ENCODE results near the gene CCSAP.

The CCSAP gene

DNA sequence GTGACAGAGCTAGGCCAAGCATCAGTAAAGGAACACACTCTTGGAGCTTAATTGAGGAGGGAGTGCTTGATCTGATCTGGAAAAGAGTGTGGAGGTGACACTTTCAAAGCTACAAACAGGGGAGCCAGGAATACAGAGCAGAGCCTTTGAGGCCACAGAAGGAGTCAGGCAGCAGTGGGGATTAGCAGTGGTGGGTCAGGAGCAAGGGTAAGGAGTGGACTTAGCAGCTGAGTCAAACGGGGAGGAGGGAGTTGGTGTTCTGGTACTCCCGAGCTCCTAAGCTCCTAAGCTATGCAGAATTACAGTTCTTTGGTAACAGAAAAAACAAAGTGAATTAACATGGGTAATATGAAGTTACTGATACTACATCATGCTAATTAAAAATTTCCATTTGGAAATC, 57.4 kb downstream of the CCSAP start:
- DNase-seq: no peak

DNA sequence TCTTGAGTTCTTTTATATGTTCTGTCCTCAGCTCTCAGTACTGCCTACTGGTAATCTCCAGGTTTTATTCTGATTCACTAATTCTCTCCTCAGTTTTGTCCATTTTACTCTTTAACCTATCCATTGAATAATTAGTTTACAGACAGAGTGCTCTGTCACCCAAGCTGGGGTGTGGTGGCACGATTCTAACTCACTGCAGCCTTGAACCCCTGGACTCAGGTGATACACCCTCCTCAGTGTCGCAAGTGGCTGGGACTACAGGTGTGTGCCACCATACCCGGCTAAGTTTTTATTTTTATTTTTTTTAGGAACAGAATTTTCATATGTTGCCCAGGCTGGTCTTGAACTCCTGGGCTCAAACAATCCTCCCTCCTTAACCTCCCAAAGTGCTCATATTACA, 58.0 kb downstream of the CCSAP start:
- no peak for DNase-seq

DNA sequence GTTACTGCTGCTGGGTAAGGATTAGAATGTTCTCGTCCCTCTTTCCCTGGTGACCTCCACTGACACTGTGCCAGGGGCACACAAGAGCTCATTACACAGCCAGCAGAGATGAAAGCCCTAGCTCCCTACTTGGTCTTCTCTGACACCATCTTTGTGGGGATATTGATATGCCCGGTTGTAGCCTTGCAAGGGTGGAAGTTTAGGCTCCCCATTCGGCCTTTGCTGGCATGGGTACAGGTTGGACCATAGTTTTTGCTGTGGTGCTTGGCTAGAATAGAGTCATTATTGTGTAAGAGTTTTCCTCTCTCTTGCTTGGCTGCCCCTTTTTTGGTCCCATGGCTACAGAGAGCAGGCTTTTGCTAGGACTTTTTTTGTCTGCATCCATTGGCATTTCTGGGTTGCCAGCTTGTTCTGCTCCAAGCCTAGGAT, 59.6 kb downstream of the CCSAP start:
- peak in 1 of 2 donors; percentile 28 for DNase-seq

DNA sequence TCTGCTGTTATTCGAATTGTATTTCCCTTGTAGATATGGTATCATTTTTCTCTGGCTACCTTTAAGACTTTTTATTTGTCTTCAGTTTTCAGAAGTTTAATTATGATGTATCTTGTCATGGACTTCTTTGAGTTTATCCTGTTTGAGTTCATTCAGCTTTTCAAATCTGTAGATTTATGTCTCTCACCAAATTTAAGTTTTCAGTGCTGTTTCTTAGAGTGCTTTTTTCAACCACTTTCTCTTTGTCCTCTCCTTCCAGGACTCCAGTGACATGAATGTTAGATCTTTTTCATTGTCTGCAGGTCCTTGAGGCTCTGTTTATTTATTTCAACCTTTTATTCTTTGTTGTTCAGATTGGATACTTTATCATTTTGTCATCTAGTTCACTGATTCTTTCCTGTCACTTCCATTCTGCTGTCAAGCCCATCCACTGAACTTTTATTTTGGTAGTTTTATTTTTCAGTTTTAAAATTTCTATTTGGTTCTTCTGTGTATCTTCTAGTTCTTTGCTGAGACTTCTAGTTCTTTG, 60.5 kb downstream of the CCSAP start:
- no peak for DNase-seq

DNA sequence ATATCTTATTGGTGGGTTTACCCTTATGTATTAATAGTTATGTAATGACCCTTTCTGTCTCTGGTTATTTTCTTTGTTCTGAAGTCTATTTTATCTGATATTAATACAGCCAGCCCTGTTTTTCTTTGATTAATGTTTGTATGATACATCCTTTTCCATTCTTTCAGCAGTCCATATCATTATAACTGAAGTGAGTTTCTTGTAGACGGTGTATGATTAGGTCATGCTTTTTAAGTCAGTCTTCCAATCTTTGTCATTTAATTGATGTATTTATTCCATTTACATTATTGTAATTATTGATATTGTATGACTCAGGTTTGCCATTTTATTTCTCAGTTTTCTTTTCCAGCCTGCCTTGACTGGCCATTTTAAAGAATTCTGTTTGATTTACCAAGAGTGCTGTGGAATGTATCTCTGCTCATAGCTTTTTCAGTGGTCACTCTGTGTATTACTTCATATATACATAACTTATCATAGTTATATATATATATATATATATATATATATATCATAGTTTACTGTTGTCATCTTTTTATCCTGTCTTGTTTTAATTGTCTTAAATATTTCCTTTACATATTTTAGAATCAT, 61.4 kb downstream of the CCSAP start:
- DNase-seq: no peak

DNA sequence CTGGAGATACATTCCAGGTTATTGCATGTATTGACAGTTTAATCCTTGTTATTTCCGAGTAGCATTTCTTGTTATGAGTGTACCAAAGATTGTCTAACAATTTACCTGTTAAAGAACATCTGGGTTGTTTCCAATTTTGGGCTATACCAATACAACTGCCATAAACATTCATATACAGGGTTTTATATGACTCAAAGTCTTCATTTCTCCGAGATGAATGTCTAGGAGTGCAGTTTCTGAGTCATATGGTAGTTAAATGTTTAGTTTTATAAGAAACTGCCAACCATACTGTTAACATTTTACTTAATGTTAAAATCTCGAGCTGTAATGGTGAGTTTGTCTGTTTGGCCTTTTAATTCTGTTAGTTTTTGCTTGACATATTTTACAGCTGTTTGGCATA, 61.9 kb downstream of the CCSAP start:
- DNase-seq: no peak

DNA sequence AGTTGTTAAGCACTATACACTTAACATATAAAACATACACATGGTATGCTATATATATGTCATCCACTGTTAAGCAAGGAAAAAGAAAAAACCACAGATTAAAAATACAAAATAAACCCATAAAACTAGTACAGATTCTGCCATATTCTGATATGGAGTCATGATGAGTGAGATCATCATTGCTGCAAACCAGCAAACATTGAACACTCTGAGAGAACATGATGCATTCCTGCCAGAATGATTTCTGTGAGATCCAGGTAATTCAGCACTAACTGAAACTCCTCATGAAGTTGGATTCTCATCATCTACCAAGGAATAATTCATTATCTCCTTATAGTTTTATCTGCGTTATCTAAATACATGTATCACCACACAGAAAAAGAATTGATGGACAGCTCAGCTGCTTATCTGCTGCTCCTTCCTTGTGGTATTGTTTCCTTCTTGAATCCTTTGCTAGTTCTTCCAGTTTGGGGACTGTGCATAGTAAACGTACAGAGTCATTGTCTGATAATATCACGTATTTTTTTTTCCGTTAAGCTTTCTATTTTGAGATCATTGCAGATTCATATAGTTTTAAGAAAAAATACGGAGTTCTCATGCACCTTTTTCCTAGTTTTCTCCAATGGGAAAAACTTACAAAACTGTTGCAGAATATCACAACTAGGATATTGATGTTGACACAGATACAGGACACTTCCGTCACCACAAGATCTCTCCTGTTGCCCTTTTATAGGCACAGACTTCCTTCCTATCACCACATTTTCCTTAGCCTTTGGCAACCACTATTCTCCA, 62.6 kb downstream of the CCSAP start:
- no peak for DNase-seq

DNA sequence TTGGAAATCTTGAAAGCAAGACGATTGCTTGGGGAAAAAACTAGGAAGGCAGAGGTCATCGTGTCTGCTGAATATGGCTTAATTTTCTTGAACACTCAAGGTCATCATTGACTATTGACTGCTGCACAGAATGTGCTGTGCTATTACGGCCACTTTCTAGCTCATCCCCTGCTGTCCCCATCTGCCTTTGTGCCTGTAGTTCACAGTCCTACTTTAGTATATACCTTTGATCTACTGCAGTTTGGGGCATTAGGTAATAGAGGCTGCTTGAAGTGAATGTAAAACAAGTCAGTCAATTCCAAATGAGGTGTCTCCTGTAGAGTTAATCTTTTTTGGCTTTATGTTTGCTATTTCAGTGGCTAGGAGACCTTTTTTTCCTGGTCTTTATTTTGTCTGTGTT, 63.6 kb downstream of the CCSAP start:
- DNase-seq: no peak

DNA sequence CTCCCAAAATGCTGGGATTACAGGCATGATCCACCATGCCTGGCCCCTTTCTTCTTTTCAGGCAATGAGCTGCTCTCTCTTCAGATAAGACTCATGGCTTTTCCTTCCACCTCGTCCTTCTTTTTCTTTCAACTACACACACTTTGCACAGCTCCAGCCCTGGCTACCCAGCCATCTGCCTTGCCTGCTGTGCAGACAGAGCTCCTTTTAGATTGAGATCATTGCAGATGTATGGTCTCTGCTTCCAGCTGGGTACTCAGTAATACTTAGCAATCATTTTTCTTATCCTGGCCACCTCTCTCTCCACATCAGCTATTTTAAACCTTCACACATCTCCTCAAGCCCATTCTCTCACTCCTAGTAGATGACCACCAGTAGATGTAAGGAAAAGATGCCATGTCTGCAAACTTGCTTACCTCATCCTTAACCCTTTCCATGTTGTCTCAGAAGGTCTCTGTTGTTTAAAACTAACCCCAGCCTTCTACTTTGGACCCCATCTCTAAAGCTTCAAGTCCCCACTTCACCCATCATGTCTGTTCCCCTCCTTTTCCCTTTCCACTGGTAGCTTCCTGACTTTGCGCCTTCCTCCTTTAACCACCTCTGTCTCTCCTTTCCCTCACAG, 64.6 kb downstream of the CCSAP start:
- DNase-seq: no peak

DNA sequence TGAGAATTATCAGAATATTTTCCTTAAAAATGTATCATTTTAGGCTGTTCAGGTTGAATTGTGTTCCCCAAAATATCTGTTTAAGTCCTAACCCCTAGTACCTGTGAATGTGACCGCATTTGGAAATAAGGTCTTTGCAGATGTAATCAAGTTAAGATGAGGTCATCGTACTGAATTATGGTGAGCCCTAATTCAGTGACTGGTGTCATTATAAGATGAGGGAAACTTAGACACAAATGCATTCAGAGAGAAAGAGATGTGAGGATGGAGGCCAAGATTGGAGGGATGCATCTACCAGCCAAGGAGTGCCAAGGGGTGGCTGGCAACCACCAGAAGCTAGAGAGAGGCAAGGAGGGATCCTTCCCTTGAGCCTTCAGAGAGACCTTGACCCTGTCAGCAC, 67.8 kb downstream of the CCSAP start:
- DNase-seq: no peak

DNA sequence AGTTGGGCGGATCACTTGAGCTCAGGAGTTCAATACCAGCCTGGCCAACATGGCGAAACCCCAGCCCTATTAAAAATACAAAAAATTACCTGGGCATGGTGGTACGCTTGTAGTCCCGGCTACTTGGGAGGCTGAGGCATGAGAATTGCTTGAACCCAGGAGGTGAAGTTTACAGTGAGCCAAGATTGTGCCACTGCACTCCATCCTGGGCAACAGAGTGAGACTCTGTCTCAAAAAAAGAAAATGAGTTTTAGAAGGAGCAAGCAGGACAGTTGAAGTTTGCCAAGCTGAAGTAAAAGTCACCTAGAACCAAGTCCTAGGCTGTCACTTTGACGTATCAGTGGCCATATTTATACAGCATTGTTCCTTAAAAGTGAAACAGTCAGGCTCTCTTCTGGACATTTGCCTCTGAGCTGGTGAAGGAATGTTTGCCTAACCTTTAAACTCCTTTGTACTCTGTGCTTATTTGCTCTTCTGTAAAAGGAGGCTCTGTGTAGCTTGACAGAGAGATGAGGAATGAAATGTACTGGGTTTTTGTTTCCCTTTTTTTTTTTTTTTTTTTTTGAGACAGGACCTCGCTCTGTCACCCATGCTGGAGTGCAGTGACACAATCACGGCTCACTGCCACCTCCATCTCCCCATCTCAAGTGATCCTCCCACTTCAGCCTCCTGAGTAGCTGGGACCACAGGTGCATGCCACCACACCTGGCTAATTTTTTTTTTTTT, 69.2 kb downstream of the CCSAP start:
- peak in 1 of 2 donors; percentile 14 for DNase-seq

DNA sequence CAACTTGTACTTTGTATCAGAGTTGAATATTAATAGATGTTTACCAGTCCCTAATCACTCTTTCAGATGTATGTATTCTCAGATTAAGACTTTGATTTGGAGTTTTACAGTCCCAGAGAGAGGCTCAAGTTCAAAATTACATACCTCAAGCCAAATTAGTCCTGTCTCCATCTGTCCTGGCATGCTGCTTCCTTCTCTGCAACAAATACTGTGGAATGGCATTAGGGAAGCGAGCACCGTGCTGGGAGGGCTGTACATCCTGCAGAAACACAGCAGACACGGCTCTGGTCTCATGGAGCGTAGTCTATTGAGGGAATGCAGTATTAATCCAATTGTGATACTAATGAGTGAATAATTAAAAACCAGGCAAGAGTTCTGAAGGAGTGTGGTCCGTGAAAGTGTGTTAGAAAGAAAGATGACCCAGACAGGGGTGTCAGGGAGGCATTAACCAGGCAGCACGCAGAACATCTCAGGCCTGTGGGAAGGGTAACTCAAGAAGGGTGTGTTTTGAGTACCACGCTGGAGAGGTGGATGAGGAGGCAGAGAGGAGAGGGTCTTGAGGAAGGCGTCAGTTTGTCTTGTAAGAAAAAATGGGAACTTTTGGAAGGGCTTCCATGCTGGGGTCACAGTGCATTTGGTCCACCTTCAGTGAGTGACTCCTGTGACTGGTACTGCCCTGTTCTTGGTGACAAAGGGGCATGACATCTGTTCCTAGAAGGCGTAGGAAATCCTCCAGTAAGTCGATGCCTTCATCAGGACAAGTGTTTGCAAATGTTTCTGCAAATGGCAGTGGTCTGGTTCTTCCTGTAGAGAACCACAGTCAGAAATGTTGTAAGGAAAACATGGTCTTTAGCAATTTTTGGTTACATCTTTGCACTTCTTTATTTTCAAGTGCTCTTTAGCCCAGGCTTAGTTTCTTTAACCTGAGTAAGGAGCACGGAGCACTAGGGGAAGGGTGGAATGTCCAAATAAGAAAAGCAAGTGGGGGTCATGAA, 70.4 kb downstream of the CCSAP start:
- peak in 1 of 2 donors; percentile 37 for DNase-seq

DNA sequence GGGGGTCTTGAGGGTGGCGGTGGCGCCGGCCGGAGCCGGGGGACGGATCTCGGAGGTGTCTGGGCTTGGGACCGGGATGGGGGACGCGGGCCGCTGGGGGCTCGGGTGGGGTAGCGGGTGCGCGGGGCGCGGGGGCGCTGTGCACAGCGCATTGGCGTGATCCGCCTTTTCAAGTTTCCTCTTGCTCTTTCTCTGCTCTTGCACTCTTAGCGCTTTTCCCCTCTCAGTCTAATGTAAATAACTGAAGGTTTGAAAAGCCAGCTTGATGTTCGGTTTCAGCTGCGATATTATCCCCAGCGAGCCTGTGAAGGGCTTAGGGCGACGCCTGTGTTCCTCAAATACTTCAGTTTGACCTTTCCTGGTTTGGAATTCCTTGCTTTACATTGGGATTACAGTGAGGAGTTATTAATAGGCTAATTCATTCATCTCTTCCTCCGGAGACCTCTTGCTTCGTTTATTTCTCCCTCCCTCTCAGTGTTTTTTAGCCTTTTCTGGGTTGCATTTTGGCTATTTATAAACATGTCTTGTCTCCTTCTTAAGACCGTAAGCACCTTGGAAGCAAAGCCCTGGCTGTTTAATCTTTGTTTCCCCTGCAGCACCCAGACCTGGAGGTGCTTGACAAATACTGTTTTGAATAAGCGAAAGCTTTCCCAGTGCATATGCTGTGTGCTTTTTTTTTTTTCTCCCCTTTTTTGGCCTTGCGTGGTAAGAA, 71.2 kb downstream of the CCSAP start:
- peak; percentile 43 to 76 for DNase-seq
